Testis (tissue), 3 donors: ENCODE results near the gene LGALS8. TPM values are rescaled to one million over a fixed set of nuclear protein-coding genes. Genes with fewer than 3 reads are reported as not detected.

Source experiments
- DNase-seq: peaks from one replicate; pipeline ENCODE4 v3.0.0-alpha.2; 2019
- H3K27ac ChIP-seq, 2 donors: fragments of 200-600 bp; sonication (generic); one replicate each; pipeline ENCODE4 v1.5.1; 2019
- H3K27me3 ChIP-seq: fragments of 200-600 bp; sonication (generic); one replicate; pipeline ENCODE4 v1.5.1; 2019
- H3K36me3 ChIP-seq: fragments of 200-600 bp; sonication (generic); one replicate; pipeline ENCODE4 v1.5.1; 2017; ENCODE audit warnings: low read depth; ENCODE audit errors: missing control alignments
- H3K4me1 ChIP-seq: fragments of 200-600 bp; sonication (generic); one replicate; pipeline ENCODE4 v1.5.1; 2019
- H3K4me3 ChIP-seq, 2 donors: fragments of 200-600 bp; sonication (generic); one replicate each; pipeline ENCODE4 v1.5.1; 2017 to 2019
- H3K9me3 ChIP-seq: fragments of 200-600 bp; sonication (generic); one replicate; pipeline ENCODE4 v1.5.1; 2017
- CTCF ChIP-seq, 3 experiments: fragments of 450-650 bp in 2 of 3; fragments of 200-600 bp in 1 of 3; sonication (generic) in 1 of 3; IDR thresholded peaks; one replicate each; pipeline ENCODE4 v1.5.1; 2016 to 2019; ENCODE audit warnings: antibody characterized with exemption in 3 of 3, mild to moderate bottlenecking in 2 of 3, moderate library complexity in 1 of 3
- POLR2A ChIP-seq: fragments of 450-650 bp; IDR thresholded peaks from one replicate; pipeline ENCODE4 v1.6.1; 2017; ENCODE audit warnings: antibody characterized with exemption, mild to moderate bottlenecking, moderate library complexity
- WGBS, 2 donors: methylation state at CpG; one replicate each; pipeline ENCODE4 v1.1.5; 2018; 5-methylcytosine and 5-hydroxymethylcytosine counted together
- intact Hi-C: fragments of 100-400 bp; cut with DNase I; formaldehyde crosslinking; loops from one replicate; pipeline ENCODE4 v1.15.1; 2023; ENCODE audit warnings: low total_unique reads
- polyA plus RNA-seq: library from polyadenylated mRNA; stranded (reverse); fragments of 350-450 nt; fragmentation: Illumina TruSeq; extraction: RNeasy Lipid Tissue Mini Kit (QIAGEN cat#74804); gene quantifications from one replicate; pipeline ENCODE4 v1.2.3, GENCODE V29; 2014; ENCODE audit warnings: low read depth, low replicate concordance; ENCODE audit not compliant: insufficient read depth
- total RNA-seq, 2 donors: library from RNA; depleted of rRNA; stranded (reverse); fragments of >200 nt; gene quantifications; one replicate each; pipeline ENCODE4 v1.2.3, GENCODE V29; 2016

The LGALS8 gene
- total and polyA plus RNA-seq, 3 donors from 2014 or later: 114 to 122 (median 115) TPM

GRCh38 chr1:236515443-236515958, 8.3 kb upstream of the LGALS8 start:
- peak; percentile 27 for DNase-seq
- no peaks in the 10 kb centered on the region for H3K27me3 ChIP-seq
- H3K36me3 ChIP-seq: no peaks in the 10 kb centered on the region
- no peaks in the 10 kb centered on the region for H3K9me3 ChIP-seq
- intact Hi-C loops: no loop called here
- no peaks in the 10 kb centered on the region for H3K4me1 ChIP-seq
- WGBS, 2 donors: 30 to 44% methylated on average over 4 of the region's 4 CpGs
- no peak overlapping the region for H3K27ac ChIP-seq
- TF ChIP-seq POLR2A (no peak), CTCF (IDR thresholded peaks at IDR 0.05) (no peak)
- H3K4me3 ChIP-seq: no peak overlapping the region

- Histone ChIP-seq H3K27ac (no peak overlapping the region), H3K9me3 (no peaks in the 10 kb centered on the region), H3K4me3 (no peak overlapping the region), H3K27me3 (no peaks in the 10 kb centered on the region), H3K36me3 (no peaks in the 10 kb centered on the region), H3K4me1 (no peaks in the 10 kb centered on the region)
- WGBS, 2 donors: 43% methylated on average over 8 of the region's 8 CpGs
- intact Hi-C loops: no loop called here
- TF ChIP-seq POLR2A (no peak), CTCF (IDR thresholded peaks at IDR 0.05) (no peak)
- DNase-seq: no peak
These were observed 6.7 kb upstream of the LGALS8 start for GRCh38 chr1:236516929-236517704.

- intact Hi-C loops: no loop called here
- no peaks in the 10 kb centered on the region for H3K27me3 ChIP-seq
- no peak overlapping the region for H3K4me3 ChIP-seq
- peaks cover 5% of the 10 kb centered on the region for H3K4me1 ChIP-seq
- TF ChIP-seq CTCF (IDR thresholded peaks at IDR 0.05) (no peak), POLR2A (no peak)
- no peak overlapping the region for H3K27ac ChIP-seq
- H3K36me3 ChIP-seq: no peaks in the 10 kb centered on the region
- H3K9me3 ChIP-seq: no peaks in the 10 kb centered on the region
- 81 to 87% methylated on average over 5 of the region's 5 CpGs for WGBS, 2 donors
- no peak for DNase-seq
These were observed 5.5 kb upstream of the LGALS8 start for GRCh38 chr1:236518322-236518721.

- TF ChIP-seq POLR2A (no peak), CTCF (IDR thresholded peaks at IDR 0.05) (no peak)
- Histone ChIP-seq H3K27me3 (no peaks in the 10 kb centered on the region), H3K4me3 (no peak overlapping the region), H3K36me3 (no peaks in the 10 kb centered on the region), H3K4me1 (peaks cover 9% of the 10 kb centered on the region), H3K27ac (no peak overlapping the region), H3K9me3 (no peaks in the 10 kb centered on the region)
- no peak for DNase-seq
- 73 to 78% methylated on average over 4 of the region's 4 CpGs for WGBS, 2 donors
- intact Hi-C loops: no loop called here
These were observed 3.3 kb upstream of the LGALS8 start for GRCh38 chr1:236520445-236521005.
